T-helper 2 cell treated with Interferon-gamma antibody and Interleukin-4, amounts not matched to agents 100 ng/mL and 5 ng/mL, for 36 hours (primary cell): ENCODE results near the gene ATXN10. TPM values are rescaled to one million over a fixed set of nuclear protein-coding genes. Genes with fewer than 3 reads are reported as not detected.

ENCODE experiments used
- intact Hi-C: fragments of 100-400 bp; cut with micrococcal nuclease; formaldehyde crosslinking; loops from one replicate; pipeline ENCODE4 v1.15.1; 2023
- total RNA-seq: library from RNA; stranded (reverse); gene quantifications from 2 replicates; pipeline ENCODE4 v1.2.3, GENCODE V29; 2022

ATXN10 gene
- total RNA-seq, 1 donor from 2014 or later = 106 TPM

DNA sequence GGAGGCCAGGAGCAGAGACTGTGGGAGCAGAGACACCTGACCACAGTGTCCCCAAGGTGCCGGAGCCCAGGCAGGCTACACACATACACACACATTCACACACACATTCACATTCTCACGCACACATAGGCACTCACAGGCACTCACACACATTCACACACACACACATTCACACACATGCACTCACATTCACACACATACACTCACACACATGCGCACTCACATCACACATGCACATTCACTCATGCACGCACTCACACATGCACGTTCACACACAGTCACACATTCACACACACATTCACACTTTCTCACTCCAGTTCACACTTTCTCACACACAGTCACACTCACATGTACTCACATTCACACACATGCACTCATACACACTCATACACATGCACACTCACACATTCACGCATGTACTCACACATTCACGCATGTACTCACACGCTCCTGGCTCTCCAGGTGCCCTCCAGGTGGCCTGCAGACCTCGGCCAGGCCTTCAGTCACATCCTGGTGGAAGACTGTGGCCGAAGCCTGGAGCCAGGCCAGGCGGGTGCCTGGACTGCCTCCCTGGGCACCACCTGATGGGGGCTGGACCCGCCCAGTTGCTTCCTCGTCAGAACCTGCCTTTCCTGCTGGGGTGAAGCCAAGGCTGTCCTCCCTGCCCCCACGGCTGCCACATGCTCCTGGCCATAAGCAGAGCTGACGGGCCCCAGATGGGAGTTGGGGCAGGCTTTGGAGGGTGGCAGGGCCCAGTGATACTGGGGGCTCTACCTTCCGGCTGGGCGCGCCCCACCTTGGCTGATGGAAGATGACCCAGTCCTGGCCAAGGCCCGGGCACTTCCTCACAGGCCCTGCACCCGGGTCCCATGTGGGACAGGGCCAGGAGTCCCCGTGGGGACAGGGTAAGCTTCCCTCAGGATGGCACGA lies 215.8 kb downstream of the ATXN10 start:
- intact Hi-C loops = no loop called here

- intact Hi-C loops = no loop called here
These were observed 216.8 kb downstream of the ATXN10 start for GRCh38 chr22:45888221-45889092.

- intact Hi-C loops = no loop called here
These were observed 217.5 kb downstream of the ATXN10 start for GRCh38 chr22:45889093-45889538.

DNA sequence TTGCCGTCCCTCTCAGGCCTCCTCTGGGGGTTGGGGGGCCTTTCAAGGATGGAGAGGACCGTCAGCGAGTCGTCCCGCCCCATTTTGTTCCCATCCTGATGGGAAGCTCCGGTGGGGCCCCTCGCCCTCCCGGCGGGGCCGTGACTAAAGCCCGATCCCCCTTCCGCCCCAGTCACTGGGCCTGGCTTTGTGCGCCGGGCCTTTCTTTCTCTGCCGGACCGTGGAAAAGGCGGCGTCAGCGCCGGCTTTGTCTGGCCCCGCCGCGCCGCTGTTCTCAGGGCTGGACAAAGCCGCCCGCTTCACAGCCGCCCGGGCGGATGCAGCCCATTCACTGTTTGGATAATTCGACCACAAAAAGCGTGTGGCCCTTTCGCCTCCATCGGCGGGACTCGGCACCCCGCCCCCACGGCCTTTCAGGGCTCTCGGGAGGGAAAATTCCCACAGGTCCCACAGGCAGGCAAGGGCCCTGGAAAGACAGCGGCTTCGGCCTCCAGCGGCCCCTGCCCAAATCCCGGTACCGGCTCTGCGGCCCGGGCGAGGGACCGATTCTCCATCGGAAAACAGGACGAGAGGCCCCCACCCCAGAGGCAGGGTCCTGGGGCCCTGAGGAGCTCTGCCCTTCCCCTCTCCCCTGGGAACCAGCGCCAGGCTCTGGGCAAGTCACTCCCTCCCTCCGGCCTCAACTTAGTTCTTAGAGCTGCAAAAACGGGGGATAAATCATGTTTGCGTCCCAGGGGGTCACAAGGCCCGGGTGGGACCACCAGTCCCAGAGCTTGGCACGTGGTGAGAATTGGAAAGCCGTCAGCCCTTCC lies 218.1 kb downstream of the ATXN10 start:
- intact Hi-C loops = no loop called here

DNA sequence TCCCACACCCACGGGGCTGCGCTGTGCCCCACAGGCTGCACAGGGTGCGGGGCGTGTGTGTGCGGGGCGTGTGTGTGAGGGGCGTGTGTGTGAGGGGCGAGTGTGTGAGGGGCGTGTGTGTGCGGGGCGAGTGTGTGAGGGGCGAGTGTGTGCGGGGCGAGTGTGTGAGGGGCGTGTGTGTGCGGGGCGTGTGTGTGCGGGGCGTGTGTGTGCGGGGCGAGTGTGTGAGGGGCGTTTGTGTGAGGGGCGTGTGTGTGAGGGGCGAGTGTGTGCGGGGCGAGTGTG lies 218.7 kb downstream of the ATXN10 start:
- intact Hi-C loops = no loop called here

DNA sequence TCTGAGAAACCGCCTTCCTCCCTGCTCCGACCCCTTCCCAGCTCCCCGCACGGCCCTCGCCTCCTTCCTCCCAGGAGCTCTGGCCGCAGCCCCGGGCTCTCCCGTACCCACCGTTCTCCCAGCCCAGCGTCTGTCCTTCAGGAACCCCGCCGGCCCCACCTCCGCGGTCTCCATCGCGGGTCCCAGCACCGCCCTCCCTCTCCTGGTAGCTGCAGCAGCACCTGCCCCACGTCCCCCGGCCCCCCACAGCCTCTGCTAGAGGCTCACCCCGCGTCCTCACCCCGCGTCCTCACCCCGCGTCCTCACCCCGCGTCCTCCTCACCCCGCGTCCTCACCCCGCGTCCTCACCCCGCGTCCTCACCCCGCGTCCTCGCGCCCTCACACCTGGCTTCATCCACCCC lies 219.4 kb downstream of the ATXN10 start:
- intact Hi-C loops = no loop called here

- intact Hi-C loops = no loop called here
These were observed 219.9 kb downstream of the ATXN10 start for GRCh38 chr22:45891471-45891995.

- intact Hi-C loops = no loop called here
These were observed 220.5 kb downstream of the ATXN10 start for GRCh38 chr22:45891996-45892621.

DNA sequence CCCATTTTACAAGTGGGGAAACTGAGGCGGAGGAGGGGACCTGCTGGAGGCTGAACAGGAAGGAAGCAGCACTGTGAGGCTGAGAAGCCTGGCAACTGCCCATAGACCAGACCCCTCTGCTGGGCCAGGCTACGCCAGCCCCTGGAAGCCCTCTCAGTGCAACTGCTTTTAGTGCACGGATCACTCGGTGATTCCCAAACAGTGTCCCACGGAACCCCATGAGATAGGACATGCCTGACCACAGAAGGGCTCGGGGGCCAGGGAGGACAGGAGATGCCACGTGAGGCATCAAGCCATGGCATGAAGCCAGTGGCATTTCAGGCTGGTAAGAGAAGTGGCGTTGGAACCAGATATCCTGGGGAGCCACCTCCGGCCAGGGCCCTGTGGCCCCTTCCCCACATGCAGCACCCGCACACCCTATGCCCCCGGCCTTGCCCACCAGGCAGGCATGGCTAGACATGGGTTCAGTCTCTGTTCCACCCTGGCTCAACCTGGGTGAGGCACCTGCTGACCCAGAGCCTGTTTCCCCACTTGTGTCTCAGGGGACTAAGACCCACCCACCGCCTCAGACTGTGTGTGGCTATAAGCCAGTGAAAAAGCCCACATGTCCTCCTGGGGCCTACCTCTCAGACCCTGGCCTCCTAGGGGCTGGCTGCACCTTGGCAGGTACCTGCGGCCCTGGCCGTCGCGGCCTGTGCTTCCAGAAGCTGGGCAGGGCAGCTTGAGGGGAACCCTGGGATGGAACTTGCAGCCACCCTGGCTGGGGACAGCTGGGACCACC lies 221.2 kb downstream of the ATXN10 start:
- intact Hi-C loops = no loop called here

- intact Hi-C loops = no loop called here
These were observed 221.9 kb downstream of the ATXN10 start for GRCh38 chr22:45893516-45893915.

Other genes with a start within 250 kb of the ATXN10 start
- gene FBLN1, start 169.0 kb upstream of the ATXN10 start, total RNA-seq = not detected in 2 replicates